Vagina (tissue), 2 donors: ENCODE measurements around the gene SLC25A19. TPM values are rescaled to one million over a fixed set of nuclear protein-coding genes. Genes with fewer than 3 reads are reported as not detected.

Experiments
- DNase-seq, 2 donors: peaks; one replicate each; pipeline ENCODE4 v3.0.0-alpha.2; 2017; ENCODE audit errors: extremely low spot score in 2 of 2
- H3K27ac ChIP-seq: fragments of 200-600 bp; sonication (generic); one replicate; pipeline ENCODE4 v1.5.1; 2019
- H3K27me3 ChIP-seq: fragments of 200-600 bp; sonication (generic); one replicate; pipeline ENCODE4 v1.5.1; 2019
- H3K36me3 ChIP-seq, 2 donors: fragments of 200-600 bp; sonication (generic); one replicate each; pipeline ENCODE4 v1.5.1; 2017 to 2019
- H3K4me1 ChIP-seq: fragments of 200-600 bp; sonication (generic); one replicate; pipeline ENCODE4 v1.5.1; 2019
- H3K4me3 ChIP-seq, 2 donors: fragments of 200-600 bp; sonication (generic); 1 replicate in 1 of 2; 2 replicates in 1 of 2; pipeline ENCODE4 v1.5.1; 2016 to 2019
- H3K9me3 ChIP-seq: fragments of 200-600 bp; sonication (generic); one replicate; pipeline ENCODE4 v1.5.1; 2019
- POLR2A ChIP-seq, 2 donors: fragments of 450-650 bp; IDR thresholded peaks; one replicate each; pipeline ENCODE4 v1.6.1; 2017; ENCODE audit warnings: antibody characterized with exemption in 2 of 2, mild to moderate bottlenecking in 2 of 2, moderate library complexity in 2 of 2
- POLR2AphosphoS5 ChIP-seq, 2 donors: sonication (generic); formaldehyde crosslinking; IDR thresholded peaks; one replicate each; pipeline ENCODE4 v1.9.0; 2017; ENCODE audit warnings: antibody characterized with exemption in 2 of 2, mild to moderate bottlenecking in 2 of 2, low read depth in 1 of 2; ENCODE audit not compliant: insufficient read depth in 1 of 2
- intact Hi-C: fragments of 100-400 bp; cut with DNase I; formaldehyde crosslinking; loops from one replicate; pipeline ENCODE4 v1.15.1; 2023
- total RNA-seq: library from RNA; depleted of rRNA; stranded (reverse); fragments of >200 nt; gene quantifications from one replicate; pipeline ENCODE4 v1.2.3, GENCODE V29; 2016
- TF ChIP-seq, protein P1 (sequence below), 3 experiments: fragments of 450-650 bp in 2 of 3; fragments of 200-600 bp in 1 of 3; sonication (generic) in 1 of 3; IDR thresholded peaks; one replicate each; pipeline ENCODE4 v1.5.1; 2017 to 2019; ENCODE audit warnings: antibody characterized with exemption in 3 of 3, mild to moderate bottlenecking in 2 of 3, moderate library complexity in 2 of 3

The SLC25A19 gene
- total RNA-seq, 1 donor from 2014 or later, result 16.7 TPM

DNA sequence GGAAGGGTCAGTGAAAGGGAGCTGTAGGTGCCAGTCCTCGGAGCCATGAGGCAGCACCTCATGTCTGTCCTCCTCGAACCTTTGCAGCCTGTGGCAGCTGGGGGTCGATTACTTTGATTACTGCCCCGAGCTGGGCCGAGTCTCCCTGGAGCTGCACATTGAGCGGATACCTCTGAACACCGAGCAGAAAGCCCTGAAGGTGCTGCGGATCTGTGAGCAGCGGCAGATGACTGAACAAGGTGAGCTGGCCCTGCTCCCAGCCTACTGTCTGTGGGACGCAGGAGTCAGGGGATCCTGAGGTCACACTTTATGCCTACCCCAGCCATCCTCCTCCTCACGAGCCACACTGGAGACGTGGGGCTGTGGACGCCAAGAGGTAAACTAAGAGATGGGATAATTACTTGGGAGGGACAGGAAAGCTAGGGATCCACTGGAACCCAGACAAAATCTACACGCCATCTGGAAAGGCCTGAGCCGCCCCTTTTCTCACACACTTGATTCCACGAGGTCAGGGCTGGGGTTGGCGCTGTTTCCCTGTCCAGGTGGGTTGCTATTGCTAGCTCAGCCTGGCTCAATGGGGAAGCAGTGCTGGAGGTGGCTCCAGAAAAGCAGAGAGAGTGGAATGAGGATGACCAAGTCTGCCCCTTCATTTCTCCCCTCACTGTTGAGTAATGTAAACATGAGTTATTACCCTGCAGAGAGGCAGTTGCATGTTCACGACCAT is 57.3 kb downstream of the SLC25A19 start:
- DNase-seq, result no peak
- Histone ChIP-seq H3K9me3 (no peaks in the 10 kb centered on the region), H3K27ac (no peak overlapping the region), H3K36me3 (peaks cover 0 to 73% of the 10 kb centered on the region in 2 donors), H3K27me3 (no peaks in the 10 kb centered on the region), H3K4me3 (no peak overlapping the region), H3K4me1 (no peaks in the 10 kb centered on the region)
- TF ChIP-seq, protein P1, sequence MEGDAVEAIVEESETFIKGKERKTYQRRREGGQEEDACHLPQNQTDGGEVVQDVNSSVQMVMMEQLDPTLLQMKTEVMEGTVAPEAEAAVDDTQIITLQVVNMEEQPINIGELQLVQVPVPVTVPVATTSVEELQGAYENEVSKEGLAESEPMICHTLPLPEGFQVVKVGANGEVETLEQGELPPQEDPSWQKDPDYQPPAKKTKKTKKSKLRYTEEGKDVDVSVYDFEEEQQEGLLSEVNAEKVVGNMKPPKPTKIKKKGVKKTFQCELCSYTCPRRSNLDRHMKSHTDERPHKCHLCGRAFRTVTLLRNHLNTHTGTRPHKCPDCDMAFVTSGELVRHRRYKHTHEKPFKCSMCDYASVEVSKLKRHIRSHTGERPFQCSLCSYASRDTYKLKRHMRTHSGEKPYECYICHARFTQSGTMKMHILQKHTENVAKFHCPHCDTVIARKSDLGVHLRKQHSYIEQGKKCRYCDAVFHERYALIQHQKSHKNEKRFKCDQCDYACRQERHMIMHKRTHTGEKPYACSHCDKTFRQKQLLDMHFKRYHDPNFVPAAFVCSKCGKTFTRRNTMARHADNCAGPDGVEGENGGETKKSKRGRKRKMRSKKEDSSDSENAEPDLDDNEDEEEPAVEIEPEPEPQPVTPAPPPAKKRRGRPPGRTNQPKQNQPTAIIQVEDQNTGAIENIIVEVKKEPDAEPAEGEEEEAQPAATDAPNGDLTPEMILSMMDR (IDR thresholded peaks at IDR 0.05), result no peak
- TF ChIP-seq POLR2A (IDR thresholded peaks at IDR 0.05) (no peak), POLR2AphosphoS5 (IDR thresholded peaks at IDR 0.05; ENCODE audit: insufficient read depth in 1 of 2, low read depth in 1 of 2) (no peak)
- intact Hi-C loops, result no loop called here

DNA sequence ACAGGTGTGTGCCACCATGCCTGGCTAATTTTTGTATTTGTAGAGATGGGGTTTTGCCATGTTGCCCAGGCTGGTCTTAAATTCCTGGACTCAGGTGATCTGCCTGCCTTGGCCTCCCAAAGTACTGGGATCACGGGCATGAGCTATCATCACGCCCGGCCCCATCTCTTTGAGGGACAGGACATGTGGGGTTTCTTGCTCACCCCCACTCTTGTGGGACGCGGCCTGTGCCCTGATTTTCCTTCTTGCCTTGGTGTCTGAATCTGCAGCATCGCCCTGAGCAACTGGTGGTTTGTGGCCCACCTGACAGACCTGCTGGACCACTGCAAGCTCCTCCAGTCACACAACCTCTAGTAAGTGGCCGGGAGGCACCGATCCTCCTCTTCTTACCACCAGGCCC is 58.2 kb downstream of the SLC25A19 start:
- peaks cover 0 to 73% of the 10 kb centered on the region in 2 donors for H3K36me3 ChIP-seq
- TF ChIP-seq, protein P1 (IDR thresholded peaks at IDR 0.05), result no peak
- TF ChIP-seq POLR2AphosphoS5 (IDR thresholded peaks at IDR 0.05; ENCODE audit: insufficient read depth in 1 of 2, low read depth in 1 of 2) (no peak), POLR2A (IDR thresholded peaks at IDR 0.05) (no peak)
- H3K9me3 ChIP-seq, result no peaks in the 10 kb centered on the region
- no peaks in the 10 kb centered on the region for H3K27me3 ChIP-seq
- no peak for DNase-seq
- no peaks in the 10 kb centered on the region for H3K4me1 ChIP-seq
- intact Hi-C loops, result no loop called here
- H3K27ac ChIP-seq, result no peak overlapping the region
- H3K4me3 ChIP-seq, result no peak overlapping the region

DNA sequence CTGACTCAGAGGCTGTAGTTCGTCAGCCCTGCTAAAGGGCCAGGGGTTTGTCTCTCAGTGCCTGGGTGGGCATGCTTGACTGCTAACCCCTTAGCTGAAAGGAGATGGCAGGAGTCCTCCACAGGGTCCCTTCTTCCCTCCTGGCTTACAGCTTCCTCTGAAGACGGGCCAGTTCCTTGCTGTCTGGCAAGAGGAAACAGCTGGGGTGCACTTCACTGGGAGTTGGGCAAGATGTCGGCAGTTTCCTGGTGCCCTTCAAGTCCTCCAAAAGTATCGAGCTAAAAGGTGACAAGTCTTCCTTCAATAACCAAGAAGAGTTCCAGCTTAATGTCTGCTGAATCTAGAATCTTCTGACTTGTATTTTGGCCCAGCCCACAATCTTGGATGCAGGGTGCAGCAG is 60.4 kb downstream of the SLC25A19 start:
- Histone ChIP-seq H3K4me3 (no peak overlapping the region), H3K27me3 (no peaks in the 10 kb centered on the region), H3K9me3 (no peaks in the 10 kb centered on the region), H3K4me1 (no peaks in the 10 kb centered on the region), H3K27ac (no peak overlapping the region), H3K36me3 (peaks cover 0 to 67% of the 10 kb centered on the region in 2 donors)
- TF ChIP-seq, protein P1 (IDR thresholded peaks at IDR 0.05), result no peak
- TF ChIP-seq POLR2A (IDR thresholded peaks at IDR 0.05) (no peak), POLR2AphosphoS5 (IDR thresholded peaks at IDR 0.05; ENCODE audit: insufficient read depth in 1 of 2, low read depth in 1 of 2) (no peak)
- DNase-seq, result no peak
- intact Hi-C loops, result no loop called here

DNA sequence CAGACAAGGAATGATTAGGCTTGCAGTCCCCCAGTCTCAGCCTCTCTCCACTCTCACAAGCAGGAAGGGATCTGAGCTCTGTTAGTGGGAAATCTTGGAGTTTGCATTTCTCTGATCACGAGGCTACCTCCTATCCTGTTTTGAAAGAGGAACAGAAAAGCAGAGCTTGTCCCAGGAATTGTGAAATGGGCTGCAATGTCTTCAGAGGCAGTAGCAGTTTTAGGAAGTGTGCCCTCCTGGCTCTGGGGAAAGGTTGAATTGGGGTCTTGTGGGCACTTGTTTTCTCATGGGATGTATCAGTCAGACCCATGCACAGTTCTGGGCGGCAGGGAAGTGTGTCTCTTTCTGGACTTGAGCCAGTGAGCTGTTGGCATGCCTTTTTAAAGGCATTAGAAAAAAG is 60.9 kb downstream of the SLC25A19 start:
- TF ChIP-seq, protein P1 (IDR thresholded peaks at IDR 0.05), result no peak
- no peak for TF ChIP-seq POLR2AphosphoS5 (IDR thresholded peaks at IDR 0.05; ENCODE audit: insufficient read depth in 1 of 2, low read depth in 1 of 2)
- TF ChIP-seq POLR2A (IDR thresholded peaks at IDR 0.05), result no peak
- Histone ChIP-seq H3K27me3 (no peaks in the 10 kb centered on the region), H3K4me1 (no peaks in the 10 kb centered on the region), H3K27ac (no peak overlapping the region), H3K36me3 (peaks cover 0 to 62% of the 10 kb centered on the region in 2 donors), H3K9me3 (no peaks in the 10 kb centered on the region), H3K4me3 (no peak overlapping the region)
- DNase-seq, result no peak
- intact Hi-C loops, result no loop called here

DNA sequence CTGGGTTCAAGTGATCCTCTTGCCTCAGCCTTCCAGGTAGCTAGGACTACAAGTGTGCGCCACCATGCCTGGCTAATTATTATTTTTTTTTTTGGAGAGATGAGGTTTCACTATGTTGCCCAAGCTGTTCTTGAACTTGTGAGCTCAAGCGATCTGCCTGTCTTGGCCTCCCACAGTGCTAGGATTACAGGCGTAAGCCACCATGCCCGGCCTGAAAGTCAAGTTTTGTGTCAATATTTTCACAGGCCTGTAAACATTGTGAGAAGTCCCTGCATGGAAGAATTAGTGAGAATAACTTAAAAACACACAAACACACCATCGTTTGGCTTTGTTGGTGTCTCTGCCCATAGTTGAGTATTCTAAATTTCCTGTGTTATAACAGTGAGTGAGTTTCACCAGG is 61.5 kb downstream of the SLC25A19 start:
- DNase-seq, result no peak
- H3K4me3 ChIP-seq, result no peak overlapping the region
- intact Hi-C loops, result no loop called here
- no peak for TF ChIP-seq POLR2A (IDR thresholded peaks at IDR 0.05)
- H3K27ac ChIP-seq, result no peak overlapping the region
- H3K9me3 ChIP-seq, result no peaks in the 10 kb centered on the region
- peaks cover 0 to 64% of the 10 kb centered on the region in 2 donors for H3K36me3 ChIP-seq
- H3K4me1 ChIP-seq, result no peaks in the 10 kb centered on the region
- no peaks in the 10 kb centered on the region for H3K27me3 ChIP-seq
